GM23248 (cell line): ENCODE data around the gene PTGER3. TPM values are rescaled to one million over a fixed set of nuclear protein-coding genes. Genes with fewer than 3 reads are reported as not detected.
A peak's percentile ranks its signal among the peaks of the same experiment; 100 is the strongest.

Experiments used
- DNase-seq: peaks from one replicate; pipeline ENCODE4 v3.0.0-alpha.2; 2015
- H2AFZ ChIP-seq: fragments of 200-600 bp; sonication (generic); 2 replicates; pipeline ENCODE4 v1.6.1; 2016; ENCODE audit warnings: antibody characterized with exemption
- H3F3A ChIP-seq: fragments of 200-600 bp; sonication (generic); 2 replicates; pipeline ENCODE4 v1.6.1; 2016; ENCODE audit warnings: mild to moderate bottlenecking, antibody characterized with exemption, mixed run types; ENCODE audit not compliant: insufficient read depth
- H3K27ac ChIP-seq: fragments of 200-600 bp; sonication (generic); 2 replicates; pipeline ENCODE4 v1.5.1; 2016; ENCODE audit warnings: mild to moderate bottlenecking
- H3K27me3 ChIP-seq: fragments of 200-600 bp; sonication (generic); replicated peaks from 2 replicates; pipeline ENCODE4 v1.6.1; 2016; ENCODE audit warnings: mild to moderate bottlenecking; ENCODE audit not compliant: insufficient read depth
- H3K36me3 ChIP-seq: fragments of 200-600 bp; sonication (generic); 2 replicates; pipeline ENCODE4 v1.6.1; 2016; ENCODE audit warnings: low read depth, mild to moderate bottlenecking
- H3K4me1 ChIP-seq: fragments of 200-600 bp; sonication (generic); 2 replicates; pipeline ENCODE4 v1.6.1; 2016; ENCODE audit warnings: mild to moderate bottlenecking; ENCODE audit not compliant: insufficient read depth
- H3K4me2 ChIP-seq: fragments of 200-600 bp; sonication (generic); one replicate; pipeline ENCODE4 v1.6.1; 2016; ENCODE audit warnings: mild to moderate bottlenecking; ENCODE audit not compliant: unreplicated experiment
- H3K4me3 ChIP-seq: fragments of 200-600 bp; sonication (generic); 2 replicates; pipeline ENCODE4 v1.5.1; 2016; ENCODE audit warnings: mild to moderate bottlenecking
- H3K79me2 ChIP-seq: fragments of 200-600 bp; sonication (generic); 2 replicates; pipeline ENCODE4 v1.6.1; 2016; ENCODE audit warnings: mild to moderate bottlenecking; ENCODE audit not compliant: insufficient read depth
- H3K9ac ChIP-seq: fragments of 200-600 bp; sonication (generic); 2 replicates; pipeline ENCODE4 v1.6.1; 2016; ENCODE audit warnings: mild to moderate bottlenecking
- H3K9me2 ChIP-seq: fragments of 200-600 bp; sonication (generic); 2 replicates; pipeline ENCODE4 v1.6.1; 2016; ENCODE audit warnings: mixed run types, mild to moderate bottlenecking, moderate library complexity; ENCODE audit not compliant: insufficient read depth
- H3K9me3 ChIP-seq: fragments of 200-600 bp; sonication (generic); one replicate; pipeline ENCODE4 v1.6.1; 2017; ENCODE audit warnings: low read depth
- H4K20me1 ChIP-seq: fragments of 200-600 bp; sonication (generic); 2 replicates; pipeline ENCODE4 v1.6.0; 2016; ENCODE audit not compliant: insufficient read depth
- EZH2 ChIP-seq: fragments of 200-600 bp; sonication (generic); IDR thresholded peaks from 2 replicates; pipeline ENCODE4 v1.6.1; 2018; ENCODE audit warnings: antibody characterized with exemption, mild to moderate bottlenecking; ENCODE audit not compliant: insufficient read depth, poor library complexity, severe bottlenecking
- EZH2phosphoT487 ChIP-seq: fragments of 200-600 bp; sonication (generic); IDR thresholded peaks from 2 replicates; pipeline ENCODE4 v1.6.1; 2018; ENCODE audit warnings: antibody characterized with exemption, moderate library complexity, mild to moderate bottlenecking, low read depth; ENCODE audit not compliant: insufficient read depth
- WGBS, 2 experiments: methylation state at CpG; one replicate each; pipeline ENCODE4 v1.1.6; 2015 to 2017; ENCODE audit warnings: low lambda C conversion rate in 2 of 2, low coverage in 1 of 2; ENCODE audit errors: missing lambda C conversion rate in 2 of 2; 5-methylcytosine and 5-hydroxymethylcytosine counted together
- in situ Hi-C: fragments of 300-500 bp; cut with MboI; formaldehyde crosslinking; loops from 2 replicates; pipeline ENCODE4 v1.15.0; 2020
- polyA plus RNA-seq: library from polyadenylated mRNA; unstranded; fragments of >200 nt; fragmentation: Nextera tagmentation; extraction: Ambion mirVana; gene quantifications from 2 replicates; pipeline ENCODE4 v1.2.1, GENCODE V29; 2016
- total RNA-seq: library from RNA; depleted of rRNA; stranded (reverse); fragments of >200 nt; shearing (Covaris generic); gene quantifications from 2 replicates; pipeline ENCODE4 v1.2.3, GENCODE V29; 2014

PTGER3 gene
- total and polyA plus RNA-seq, 2 experiments from 2014 or later: 0.31 to 0.97 TPM

DNA sequence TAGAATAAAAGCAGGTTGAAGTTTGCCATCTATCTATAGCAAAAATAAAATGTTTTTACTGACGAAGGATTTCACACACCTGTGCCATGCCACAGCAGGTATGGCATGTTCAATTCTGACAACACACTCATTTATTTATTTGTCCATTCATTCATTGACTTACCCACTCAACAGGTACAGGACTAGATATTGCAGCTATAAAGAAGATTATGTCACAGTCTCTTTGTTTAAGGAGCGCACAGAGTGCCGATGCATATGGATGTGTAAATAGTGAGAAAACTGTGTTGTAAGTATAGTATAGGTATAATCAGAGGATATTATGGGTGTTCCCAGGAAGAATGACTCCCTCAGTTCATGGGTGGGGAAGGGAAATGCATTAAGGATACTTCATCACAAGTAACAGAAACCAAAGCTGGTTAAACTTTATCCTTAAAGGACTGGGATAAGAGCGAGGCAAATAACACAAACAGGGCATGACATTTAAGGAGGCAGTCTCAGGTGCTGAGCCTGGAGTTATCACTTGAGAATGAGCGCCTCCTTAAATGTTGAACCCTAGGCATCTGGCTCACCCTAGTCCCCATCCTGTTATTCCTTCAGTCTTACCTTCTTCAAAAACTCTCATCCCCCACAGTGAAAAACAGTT, 41.1 kb upstream of the PTGER3 start:
- DNase-seq: no peak
- Histone ChIP-seq H3F3A (peaks cover 46% of the 10 kb centered on the region), H3K4me2 (no peak overlapping the region), H3K27ac (no peak overlapping the region), H2AFZ (no peak overlapping the region), H3K36me3 (no peaks in the 10 kb centered on the region), H4K20me1 (no peaks in the 10 kb centered on the region), H3K9me2 (no peaks in the 10 kb centered on the region), H3K4me3 (no peak overlapping the region), H3K27me3 (no peaks in the 10 kb centered on the region), H3K79me2 (no peaks in the 10 kb centered on the region), H3K9me3 (no peaks in the 10 kb centered on the region), H3K4me1 (peaks cover 37% of the 10 kb centered on the region), H3K9ac (no peak overlapping the region)
- TF ChIP-seq EZH2phosphoT487 (no peak), EZH2 (no peak)
- in situ Hi-C loops: no loop called here
- WGBS, 2 experiments: 96 to 99% methylated on average over 5 of the region's 5 CpGs

- no peaks in the 10 kb centered on the region for H3K36me3 ChIP-seq
- H3K4me1 ChIP-seq: peaks cover 37% of the 10 kb centered on the region
- H3K27me3 ChIP-seq: no peaks in the 10 kb centered on the region
- no peaks in the 10 kb centered on the region for H3K9me3 ChIP-seq
- in situ Hi-C loops: no loop called here
- H3K9ac ChIP-seq: no peak overlapping the region
- no peak overlapping the region for H3K4me2 ChIP-seq
- H3K79me2 ChIP-seq: no peaks in the 10 kb centered on the region
- 93 to 100% methylated on average over 1 of the region's 1 CpG for WGBS, 2 experiments
- no peak for DNase-seq
- no peak overlapping the region for H3K4me3 ChIP-seq
- H3K9me2 ChIP-seq: no peaks in the 10 kb centered on the region
- TF ChIP-seq EZH2phosphoT487 (no peak), EZH2 (no peak)
- peaks cover 46% of the 10 kb centered on the region for H3F3A ChIP-seq
- H2AFZ ChIP-seq: no peak overlapping the region
- no peak overlapping the region for H3K27ac ChIP-seq
- no peaks in the 10 kb centered on the region for H4K20me1 ChIP-seq
Measured at GRCh38 chr1:71087713-71088112, 40.1 kb upstream of the PTGER3 start.

GRCh38 chr1:71087060-71087459, 39.4 kb upstream of the PTGER3 start:
- H2AFZ ChIP-seq: no peak overlapping the region
- no peak for TF ChIP-seq EZH2
- no peak for TF ChIP-seq EZH2phosphoT487
- H3K9ac ChIP-seq: no peak overlapping the region
- H4K20me1 ChIP-seq: no peaks in the 10 kb centered on the region
- no peaks in the 10 kb centered on the region for H3K27me3 ChIP-seq
- no peaks in the 10 kb centered on the region for H3K79me2 ChIP-seq
- no peaks in the 10 kb centered on the region for H3K9me3 ChIP-seq
- no peak for DNase-seq
- no peak overlapping the region for H3K4me3 ChIP-seq
- H3K4me1 ChIP-seq: peaks cover 37% of the 10 kb centered on the region
- no peaks in the 10 kb centered on the region for H3K9me2 ChIP-seq
- H3F3A ChIP-seq: peaks cover 46% of the 10 kb centered on the region
- H3K4me2 ChIP-seq: no peak overlapping the region
- in situ Hi-C loops: no loop called here
- no peak overlapping the region for H3K27ac ChIP-seq
- no peaks in the 10 kb centered on the region for H3K36me3 ChIP-seq

DNA sequence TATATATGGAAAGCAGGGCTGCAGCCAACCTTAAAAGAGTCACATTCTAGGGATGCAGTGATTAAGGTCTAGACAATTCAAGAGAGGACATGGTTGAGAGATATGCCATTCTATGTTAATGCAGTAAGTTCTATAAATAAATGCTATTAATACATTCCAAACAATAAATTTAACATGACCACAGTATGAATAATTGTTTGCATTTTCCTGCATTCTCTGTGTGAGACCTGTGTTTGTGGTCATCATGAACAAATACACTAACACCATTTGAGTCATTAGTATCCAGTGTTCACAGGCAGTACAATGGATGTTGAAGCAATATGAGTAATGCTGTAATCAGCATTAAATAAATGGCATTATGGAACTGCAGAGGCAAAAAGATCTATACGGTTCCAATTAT, 38.7 kb upstream of the PTGER3 start:
- H3K9me3 ChIP-seq: no peaks in the 10 kb centered on the region
- in situ Hi-C loops: no loop called here
- peaks cover 46% of the 10 kb centered on the region for H3F3A ChIP-seq
- peak; percentile 97 for TF ChIP-seq EZH2phosphoT487
- no peak for TF ChIP-seq EZH2
- H4K20me1 ChIP-seq: no peaks in the 10 kb centered on the region
- H3K9ac ChIP-seq: no peak overlapping the region
- no peaks in the 10 kb centered on the region for H3K27me3 ChIP-seq
- 3 to 7% methylated on average over 1 of the region's 1 CpG for WGBS, 2 experiments
- H3K4me2 ChIP-seq: no peak overlapping the region
- H3K36me3 ChIP-seq: no peaks in the 10 kb centered on the region
- peaks cover 40% of the 10 kb centered on the region for H3K4me1 ChIP-seq
- no peak overlapping the region for H3K27ac ChIP-seq
- H3K9me2 ChIP-seq: no peaks in the 10 kb centered on the region
- no peak overlapping the region for H2AFZ ChIP-seq
- H3K79me2 ChIP-seq: no peaks in the 10 kb centered on the region
- H3K4me3 ChIP-seq: no peak overlapping the region
- peak; percentile 83 for DNase-seq

- no peaks in the 10 kb centered on the region for H3K9me2 ChIP-seq
- no peak overlapping the region for H3K27ac ChIP-seq
- no peak overlapping the region for H3K4me2 ChIP-seq
- DNase-seq: no peak
- no peak overlapping the region for H3K4me3 ChIP-seq
- no peak overlapping the region for H2AFZ ChIP-seq
- 93 to 98% methylated on average over 2 of the region's 2 CpGs for WGBS, 2 experiments
- H3K9me3 ChIP-seq: no peaks in the 10 kb centered on the region
- peaks cover 17% of the 10 kb centered on the region; the same call in 1 of the 2 replicates for H3F3A ChIP-seq
- in situ Hi-C loops: no loop called here
- H3K9ac ChIP-seq: no peak overlapping the region
- H4K20me1 ChIP-seq: peaks cover 14% of the 10 kb centered on the region; the same call in 1 of the 2 replicates
- H3K79me2 ChIP-seq: peaks cover 30% of the 10 kb centered on the region
- no peak for TF ChIP-seq EZH2
- no peak for TF ChIP-seq EZH2phosphoT487
- H3K27me3 ChIP-seq: no peaks in the 10 kb centered on the region
- H3K4me1 ChIP-seq: peaks cover 32% of the 10 kb centered on the region
- H3K36me3 ChIP-seq: peaks cover 6% of the 10 kb centered on the region; the same call in 1 of the 2 replicates
Measured at GRCh38 chr1:71083271-71083670, 35.7 kb upstream of the PTGER3 start.
